K562 (cell line): ENCODE results near the gene CDC42SE2. TPM values are rescaled to one million over a fixed set of nuclear protein-coding genes. Genes with fewer than 3 reads are reported as not detected.

Experiments used
- ATAC-seq: fragments of 200-7000 bp; cut with Tn5 transposase; 3 replicates; pipeline ENCODE4 v1.9.1; 2020; ENCODE audit warnings: moderate library complexity
- BruUV-seq: library from RNA; stranded (reverse); fragments of 400-500 nt; replicated peaks from 2 replicates; lab custom pipeline; 2021; lab: Mats Ljungman, UMichigan
- CTCF ChIA-PET: fragments of 300-600 bp; formaldehyde crosslinking; extraction: SDS; loops from one replicate; lab custom pipeline; 2021; ENCODE audit warnings: low intra/inter-chr PET ratio; lab: Yijun Ruan, JAX
- POLR2A ChIA-PET: fragments of 300-600, 350-650 bp; sonication (Branson Sonifier 250); formaldehyde crosslinking; extraction: SDS; loops from one replicate; lab custom pipeline; 2021; ENCODE audit warnings: antibody characterized with exemption, inconsistent platforms; lab: Yijun Ruan, JAX
- DNase-seq, 4 experiments: peaks; one replicate each; pipeline versions ENCODE4 v3.0.0 to v3.0.0-alpha.2; 2011 to 2018; ENCODE audit warnings: low spot score in 3 of 4, mixed read lengths in 3 of 4; ENCODE audit errors: extremely low read depth in 1 of 4
- FAIRE-seq: peaks from 2 replicates; lab custom pipeline; 2011; peaks lifted over from hg19 to GRCh38; lab: Jason Lieb, UNC
- H2AFZ ChIP-seq: 2 replicates; pipeline ENCODE4 v1.6.0; 2011; ENCODE audit warnings: low read depth, low read length, control low read depth, inconsistent platforms
- H3K27ac ChIP-seq: fragments of 200-600 bp; 3 replicates; pipeline ENCODE4 v1.8.0; 2011; ENCODE audit warnings: low read depth, mild to moderate bottlenecking, control low read depth, inconsistent platforms, low read length, moderate library complexity, mixed read lengths; ENCODE audit errors: extremely low read depth
- H3K27me3 ChIP-seq, 2 experiments: fragments of 300-600 bp in 1 of 2; 2 replicates in 1 of 2; 3 replicates in 1 of 2; pipeline versions ENCODE4 v1.6.0 to v1.8.0; 2011; ENCODE audit warnings: inconsistent platforms in 2 of 2, low read length in 2 of 2, mild to moderate bottlenecking in 1 of 2, mixed read lengths in 1 of 2, moderate library complexity in 1 of 2; ENCODE audit not compliant: control insufficient read depth in 2 of 2, insufficient read depth in 2 of 2
- H3K36me3 ChIP-seq: fragments of 300-600 bp; 3 replicates; pipeline ENCODE4 v1.8.0; 2011; ENCODE audit warnings: mild to moderate bottlenecking, low read length, inconsistent platforms; ENCODE audit not compliant: control insufficient read depth, insufficient read depth
- H3K4me1 ChIP-seq, 2 experiments: fragments of 200-600 bp in 1 of 2; replicated peaks in 1 of 2; 2 replicates in 1 of 2; 3 replicates in 1 of 2; pipeline versions ENCODE4 v1.5.1 to v1.8.0; 2011; ENCODE audit warnings: inconsistent platforms in 2 of 2, low read length in 2 of 2, mild to moderate bottlenecking in 1 of 2, mixed read lengths in 1 of 2, moderate library complexity in 1 of 2; ENCODE audit not compliant: control insufficient read depth in 2 of 2, insufficient read depth in 2 of 2
- H3K4me2 ChIP-seq: 2 replicates; pipeline ENCODE4 v1.6.1; 2011; ENCODE audit warnings: low read length, control low read depth, inconsistent platforms, mixed read lengths; ENCODE audit not compliant: insufficient read depth
- H3K4me3 ChIP-seq: fragments of 200-600 bp; sonication (generic), shearing (Covaris generic); 2 replicates; pipeline ENCODE4 v1.5.1; 2016; ENCODE audit warnings: control low read depth, inconsistent platforms
- H3K79me2 ChIP-seq: fragments of 200-600 bp; 3 replicates; pipeline ENCODE4 v1.8.0; 2011; ENCODE audit warnings: low read length, inconsistent platforms; ENCODE audit not compliant: control insufficient read depth, insufficient read depth
- H3K9ac ChIP-seq, 2 experiments: 2 replicates each; pipeline versions ENCODE4 v1.6.0 to v1.6.1; 2011; ENCODE audit warnings: low read depth in 2 of 2, low read length in 2 of 2, control low read depth in 1 of 2, inconsistent platforms in 1 of 2, mild to moderate bottlenecking in 1 of 2, mixed read lengths in 1 of 2; ENCODE audit not compliant: insufficient read depth in 1 of 2
- H3K9me1 ChIP-seq: one replicate; pipeline ENCODE4 v1.6.0; 2011; ENCODE audit warnings: inconsistent platforms, mild to moderate bottlenecking, low read length, moderate library complexity; ENCODE audit not compliant: control insufficient read depth, insufficient read depth
- H3K9me3 ChIP-seq: replicated peaks from 2 replicates; pipeline ENCODE4 v1.5.1; 2011; ENCODE audit warnings: low read depth, low read length, inconsistent platforms; ENCODE audit not compliant: control insufficient read depth, insufficient read depth
- H4K20me1 ChIP-seq: replicated peaks from 2 replicates; pipeline ENCODE4 v1.6.1; 2011; ENCODE audit warnings: low read length, inconsistent platforms, mixed read lengths; ENCODE audit not compliant: control insufficient read depth, insufficient read depth
- CAMTA2 ChIP-seq: fragments of 250-450 bp; sonication (Bioruptor Pico); conservative IDR thresholded peaks from 2 replicates; pipeline ENCODE4 v1.5.1; 2022
- KDM2B ChIP-seq: fragments of 250-450 bp; sonication (Bioruptor Pico); IDR thresholded peaks from 2 replicates; pipeline ENCODE4 v1.8.0; 2021; ENCODE audit warnings: mild to moderate bottlenecking, moderate library complexity
- NCOR1 ChIP-seq: fragments of 450-650 bp; IDR thresholded peaks from 2 replicates; pipeline ENCODE4 v1.6.1; 2016; ENCODE audit warnings: mild to moderate bottlenecking, moderate library complexity
- ZNF232 ChIP-seq: sonication (generic); formaldehyde crosslinking; IDR thresholded peaks from 2 replicates; pipeline ENCODE4 v1.8.0; 2022; ENCODE audit warnings: mild to moderate bottlenecking, missing genetic modification reagents
- ZNF766 ChIP-seq: fragments of 200-800 bp; sonication (Bioruptor generic); conservative IDR thresholded peaks from 2 replicates; pipeline ENCODE4 v1.6.1; 2016; ENCODE audit warnings: missing genetic modification characterization, missing compliant biosample characterization
- WGBS: fragments of 100-300 bp; shearing (Covaris generic); methylation state at CpG from one replicate; pipeline ENCODE4 v1.1.6; 2016; ENCODE audit warnings: low coverage, mixed read lengths; ENCODE audit not compliant: insufficient coverage; ENCODE audit errors: missing lambda C conversion rate; 5-methylcytosine and 5-hydroxymethylcytosine counted together
- in situ Hi-C: fragments of 300-500 bp; cut with MboI; formaldehyde crosslinking; loops from 4 replicates; pipeline ENCODE4 v1.15.0; 2018; ENCODE audit warnings: inconsistent platforms, mixed read lengths
- intact Hi-C: fragments of 100-400 bp; cut with micrococcal nuclease; formaldehyde crosslinking; loops from 2 replicates; pipeline ENCODE4 v1.14.2; 2022
- polyA plus RNA-seq, 8 experiments: library from polyadenylated mRNA; depleted of rRNA in 4 of 8; stranded (reverse) in 5 of 8; unstranded in 3 of 8; fragments of >200 nt; fragmentation: Nextera tagmentation in 2 of 8; fragmentation: Illumina TruSeq in 1 of 8; extraction: Ambion mirVana in 2 of 8; extraction: Trizol in 1 of 8; gene quantifications; 2 replicates each; pipeline versions ENCODE4 v1.2.1 to v1.2.3, GENCODE V29; 2011 to 2014; ENCODE audit warnings: inconsistent platforms in 1 of 8, missing spikeins in 1 of 8
- total RNA-seq, 7 experiments: library from RNA; depleted of rRNA in 6 of 7; stranded (reverse); fragments of >200 nt in 6 of 7; fragmentation: Illumina TruSeq in 2 of 7; extraction: Trizol in 2 of 7; gene quantifications; 2 replicates each; pipeline versions ENCODE4 v1.2.1 to v1.2.3, GENCODE V29; 2011 to 2021; ENCODE audit warnings: low replicate concordance in 1 of 7
- TF ChIP-seq, protein P1 (sequence below), 2 experiments: fragments of 250-450 bp in 1 of 2; fragments of 450-650 bp in 1 of 2; sonication (Bioruptor Pico) in 1 of 2; IDR thresholded peaks; 2 replicates each; pipeline versions ENCODE4 v1.6.1 to v1.8.0; 2016 to 2021; ENCODE audit warnings: mild to moderate bottlenecking in 2 of 2, moderate library complexity in 2 of 2, missing compliant biosample characterization in 1 of 2, missing genetic modification characterization in 1 of 2
- TF ChIP-seq, protein P2 (sequence below): fragments of 150-350 bp; IDR thresholded peaks from 2 replicates; pipeline ENCODE4 v1.6.1; 2014; ENCODE audit warnings: low read depth, mild to moderate bottlenecking, low read length, borderline replicate concordance
- TF ChIP-seq, protein P3 (sequence below): sonication (generic); formaldehyde crosslinking; IDR thresholded peaks from 2 replicates; pipeline ENCODE4 v1.8.0; 2023; ENCODE audit warnings: mild to moderate bottlenecking, missing genetic modification reagents
- TF ChIP-seq, protein P4 (sequence below), 2 experiments: fragments of 450-650 bp; IDR thresholded peaks; 2 replicates each; pipeline ENCODE4 v1.6.1; 2018; ENCODE audit warnings: mild to moderate bottlenecking in 2 of 2, low read depth in 1 of 2; ENCODE audit not compliant: partially characterized antibody in 2 of 2

Gene CDC42SE2
- total and polyA plus RNA-seq, 9 of the 15 experiments (the other 6 are each of a cell fraction or from before 2014, with no cell fraction given) = 24.8 to 44.3 (median 32.7) TPM

DNA sequence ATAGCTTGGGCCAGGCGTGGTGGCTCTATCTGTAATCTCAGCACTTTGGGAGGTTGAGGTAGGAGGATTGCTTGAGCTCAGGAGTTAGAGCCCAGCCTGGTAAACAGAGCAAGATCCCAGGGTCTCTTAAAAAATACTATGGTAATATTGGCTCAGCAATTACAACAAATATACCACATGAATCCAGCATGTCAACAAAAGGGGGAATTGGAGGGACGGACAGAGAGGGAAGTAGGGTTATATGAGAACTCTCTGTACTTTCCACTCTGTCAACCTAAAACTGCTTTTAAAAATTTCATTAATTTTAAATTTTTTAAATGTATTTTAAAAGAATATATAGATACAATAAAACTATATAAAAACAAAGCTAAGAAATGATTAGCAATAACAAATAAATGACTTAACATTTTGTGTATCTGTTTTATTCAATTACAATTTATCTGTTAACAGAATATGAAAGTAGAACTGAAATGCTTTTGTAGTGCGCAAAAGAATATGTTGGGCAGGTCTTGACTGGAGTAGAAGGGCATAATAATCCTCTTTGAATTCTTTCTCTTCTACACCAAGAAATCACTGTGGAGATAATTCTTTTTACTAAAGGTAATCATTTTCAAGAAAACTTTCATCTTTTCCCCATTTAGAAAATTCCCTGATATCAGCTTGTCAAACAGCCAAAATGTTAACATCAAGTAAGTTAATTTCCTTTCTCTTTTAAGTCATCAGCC, 12.9 kb upstream of the CDC42SE2 start:
- ATAC-seq (no peak), FAIRE-seq (no peak), DNase-seq (no peak)
- in situ Hi-C loops = no loop called here
- no peaks in the 10 kb centered on the region for H3K9me1 ChIP-seq
- H3K9ac ChIP-seq = no peak overlapping the region
- POLR2A ChIA-PET = interaction anchor here (0.9 to 1.6 kb wide), 2 partner anchors 9 to 11 kb away, joined by 3 to 12 read pairs; no protein-coding TSS in a partner anchor
- no TSS peak for BruUV-seq
- no peak overlapping the region for H3K27ac ChIP-seq
- intact Hi-C loops = no loop called here
- no peak for TF ChIP-seq KDM2B
- TF ChIP-seq CAMTA2 (CRISPR knock-in tag) = no peak
- no peak for TF ChIP-seq ZNF766
- TF ChIP-seq, protein P1, sequence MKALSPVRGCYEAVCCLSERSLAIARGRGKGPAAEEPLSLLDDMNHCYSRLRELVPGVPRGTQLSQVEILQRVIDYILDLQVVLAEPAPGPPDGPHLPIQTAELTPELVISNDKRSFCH (CRISPR knock-in tag; IDR thresholded peaks at IDR 0.05) = no peak
- TF ChIP-seq, protein P1 (tag; IDR thresholded peaks at IDR 0.05) = no peak
- TF ChIP-seq, protein P2, sequence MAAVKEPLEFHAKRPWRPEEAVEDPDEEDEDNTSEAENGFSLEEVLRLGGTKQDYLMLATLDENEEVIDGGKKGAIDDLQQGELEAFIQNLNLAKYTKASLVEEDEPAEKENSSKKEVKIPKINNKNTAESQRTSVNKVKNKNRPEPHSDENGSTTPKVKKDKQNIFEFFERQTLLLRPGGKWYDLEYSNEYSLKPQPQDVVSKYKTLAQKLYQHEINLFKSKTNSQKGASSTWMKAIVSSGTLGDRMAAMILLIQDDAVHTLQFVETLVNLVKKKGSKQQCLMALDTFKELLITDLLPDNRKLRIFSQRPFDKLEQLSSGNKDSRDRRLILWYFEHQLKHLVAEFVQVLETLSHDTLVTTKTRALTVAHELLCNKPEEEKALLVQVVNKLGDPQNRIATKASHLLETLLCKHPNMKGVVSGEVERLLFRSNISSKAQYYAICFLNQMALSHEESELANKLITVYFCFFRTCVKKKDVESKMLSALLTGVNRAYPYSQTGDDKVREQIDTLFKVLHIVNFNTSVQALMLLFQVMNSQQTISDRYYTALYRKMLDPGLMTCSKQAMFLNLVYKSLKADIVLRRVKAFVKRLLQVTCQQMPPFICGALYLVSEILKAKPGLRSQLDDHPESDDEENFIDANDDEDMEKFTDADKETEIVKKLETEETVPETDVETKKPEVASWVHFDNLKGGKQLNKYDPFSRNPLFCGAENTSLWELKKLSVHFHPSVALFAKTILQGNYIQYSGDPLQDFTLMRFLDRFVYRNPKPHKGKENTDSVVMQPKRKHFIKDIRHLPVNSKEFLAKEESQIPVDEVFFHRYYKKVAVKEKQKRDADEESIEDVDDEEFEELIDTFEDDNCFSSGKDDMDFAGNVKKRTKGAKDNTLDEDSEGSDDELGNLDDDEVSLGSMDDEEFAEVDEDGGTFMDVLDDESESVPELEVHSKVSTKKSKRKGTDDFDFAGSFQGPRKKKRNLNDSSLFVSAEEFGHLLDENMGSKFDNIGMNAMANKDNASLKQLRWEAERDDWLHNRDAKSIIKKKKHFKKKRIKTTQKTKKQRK = no peak
- TF ChIP-seq ZNF232 = no peak
- TF ChIP-seq, protein P3, sequence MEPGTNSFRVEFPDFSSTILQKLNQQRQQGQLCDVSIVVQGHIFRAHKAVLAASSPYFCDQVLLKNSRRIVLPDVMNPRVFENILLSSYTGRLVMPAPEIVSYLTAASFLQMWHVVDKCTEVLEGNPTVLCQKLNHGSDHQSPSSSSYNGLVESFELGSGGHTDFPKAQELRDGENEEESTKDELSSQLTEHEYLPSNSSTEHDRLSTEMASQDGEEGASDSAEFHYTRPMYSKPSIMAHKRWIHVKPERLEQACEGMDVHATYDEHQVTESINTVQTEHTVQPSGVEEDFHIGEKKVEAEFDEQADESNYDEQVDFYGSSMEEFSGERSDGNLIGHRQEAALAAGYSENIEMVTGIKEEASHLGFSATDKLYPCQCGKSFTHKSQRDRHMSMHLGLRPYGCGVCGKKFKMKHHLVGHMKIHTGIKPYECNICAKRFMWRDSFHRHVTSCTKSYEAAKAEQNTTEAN = no peak
- TF ChIP-seq, protein P4, sequence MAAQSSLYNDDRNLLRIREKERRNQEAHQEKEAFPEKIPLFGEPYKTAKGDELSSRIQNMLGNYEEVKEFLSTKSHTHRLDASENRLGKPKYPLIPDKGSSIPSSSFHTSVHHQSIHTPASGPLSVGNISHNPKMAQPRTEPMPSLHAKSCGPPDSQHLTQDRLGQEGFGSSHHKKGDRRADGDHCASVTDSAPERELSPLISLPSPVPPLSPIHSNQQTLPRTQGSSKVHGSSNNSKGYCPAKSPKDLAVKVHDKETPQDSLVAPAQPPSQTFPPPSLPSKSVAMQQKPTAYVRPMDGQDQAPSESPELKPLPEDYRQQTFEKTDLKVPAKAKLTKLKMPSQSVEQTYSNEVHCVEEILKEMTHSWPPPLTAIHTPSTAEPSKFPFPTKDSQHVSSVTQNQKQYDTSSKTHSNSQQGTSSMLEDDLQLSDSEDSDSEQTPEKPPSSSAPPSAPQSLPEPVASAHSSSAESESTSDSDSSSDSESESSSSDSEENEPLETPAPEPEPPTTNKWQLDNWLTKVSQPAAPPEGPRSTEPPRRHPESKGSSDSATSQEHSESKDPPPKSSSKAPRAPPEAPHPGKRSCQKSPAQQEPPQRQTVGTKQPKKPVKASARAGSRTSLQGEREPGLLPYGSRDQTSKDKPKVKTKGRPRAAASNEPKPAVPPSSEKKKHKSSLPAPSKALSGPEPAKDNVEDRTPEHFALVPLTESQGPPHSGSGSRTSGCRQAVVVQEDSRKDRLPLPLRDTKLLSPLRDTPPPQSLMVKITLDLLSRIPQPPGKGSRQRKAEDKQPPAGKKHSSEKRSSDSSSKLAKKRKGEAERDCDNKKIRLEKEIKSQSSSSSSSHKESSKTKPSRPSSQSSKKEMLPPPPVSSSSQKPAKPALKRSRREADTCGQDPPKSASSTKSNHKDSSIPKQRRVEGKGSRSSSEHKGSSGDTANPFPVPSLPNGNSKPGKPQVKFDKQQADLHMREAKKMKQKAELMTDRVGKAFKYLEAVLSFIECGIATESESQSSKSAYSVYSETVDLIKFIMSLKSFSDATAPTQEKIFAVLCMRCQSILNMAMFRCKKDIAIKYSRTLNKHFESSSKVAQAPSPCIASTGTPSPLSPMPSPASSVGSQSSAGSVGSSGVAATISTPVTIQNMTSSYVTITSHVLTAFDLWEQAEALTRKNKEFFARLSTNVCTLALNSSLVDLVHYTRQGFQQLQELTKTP (IDR thresholded peaks at IDR 0.05; ENCODE audit: low read depth in 1 of 2, partially characterized antibody in 2 of 2) = no peak
- no peak for TF ChIP-seq NCOR1
- no peaks in the 10 kb centered on the region for H3K27me3 ChIP-seq
- no peak overlapping the region for H3K4me2 ChIP-seq
- H3K36me3 ChIP-seq = no peaks in the 10 kb centered on the region
- no peak overlapping the region for H2AFZ ChIP-seq
- no peaks in the 10 kb centered on the region for H3K9me3 ChIP-seq
- WGBS = 75% methylated on average over 3 of the region's 3 CpGs
- no peak overlapping the region for H3K4me3 ChIP-seq
- H4K20me1 ChIP-seq = no peaks in the 10 kb centered on the region
- CTCF ChIA-PET = no interaction called here
- H3K79me2 ChIP-seq = no peaks in the 10 kb centered on the region
- peaks cover 0 to 8% of the 10 kb centered on the region in 2 experiments; a peak in 2 of 5 replicates for H3K4me1 ChIP-seq
